CD4-positive, alpha-beta T cell treated with Interleukin-21 for 1 hour (primary cell): ENCODE measurements around the gene ESPL1.
A peak's percentile ranks its signal among the peaks of the same experiment; 100 is the strongest.

ENCODE experiments used
- DNase-seq: peaks from one replicate; pipeline ENCODE4 v3.0.0-alpha.2; 2020

Gene ESPL1

DNA sequence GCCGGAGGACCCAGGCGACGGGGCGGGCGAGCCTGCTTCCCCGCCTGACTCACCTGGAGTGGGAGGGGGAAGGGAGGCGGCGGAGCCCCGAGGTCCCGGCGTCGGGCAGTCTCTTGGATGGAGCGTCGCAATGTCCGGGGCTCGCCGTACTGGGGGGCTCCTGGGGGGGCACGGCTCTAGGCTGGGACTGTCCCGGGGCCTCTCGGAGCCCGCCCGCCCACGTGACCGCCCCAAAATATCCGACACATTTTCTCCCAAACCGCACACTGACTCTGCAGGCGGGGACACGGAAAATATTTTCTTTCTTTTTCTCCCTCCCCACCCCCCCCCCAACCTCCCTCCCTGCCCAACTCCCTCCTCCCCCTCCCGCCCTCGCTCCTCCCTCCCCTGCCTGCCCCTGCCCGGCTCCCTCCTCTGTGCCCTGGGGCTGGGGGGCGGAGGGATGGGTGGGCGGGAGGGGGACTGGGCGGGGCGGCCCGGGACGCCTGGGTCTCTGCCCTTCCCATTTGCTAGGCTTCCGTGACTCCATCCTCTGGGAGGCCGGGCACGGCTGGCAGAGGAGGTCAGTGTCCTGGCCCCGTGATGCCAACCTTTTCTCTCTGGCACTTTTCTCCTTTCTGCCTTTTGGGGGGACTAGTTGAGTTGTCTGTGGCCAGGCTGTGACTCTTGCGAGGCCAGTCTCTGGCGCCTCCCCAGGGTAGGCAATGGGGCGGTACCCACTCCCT, 36.0 kb upstream of the ESPL1 start, which contains the start of gene RARG:
Gene RARG, minus strand, starts transcription at position 289 of the 725 bp plus-strand sequence. CDS start 4,664 bp downstream, outside the sequence.
- DNase-seq = peak; percentile 78

GRCh38 chr12:53232646-53233461, 35.2 kb upstream of the ESPL1 start:
- peak; percentile 58 for DNase-seq

- no peak for DNase-seq
These were observed 34.4 kb upstream of the ESPL1 start for GRCh38 chr12:53233671-53234121.

GRCh38 chr12:53234271-53234914, 33.7 kb upstream of the ESPL1 start:
- DNase-seq = no peak

- DNase-seq = no peak
These were observed 32.9 kb upstream of the ESPL1 start for GRCh38 chr12:53235164-53235563.

DNA sequence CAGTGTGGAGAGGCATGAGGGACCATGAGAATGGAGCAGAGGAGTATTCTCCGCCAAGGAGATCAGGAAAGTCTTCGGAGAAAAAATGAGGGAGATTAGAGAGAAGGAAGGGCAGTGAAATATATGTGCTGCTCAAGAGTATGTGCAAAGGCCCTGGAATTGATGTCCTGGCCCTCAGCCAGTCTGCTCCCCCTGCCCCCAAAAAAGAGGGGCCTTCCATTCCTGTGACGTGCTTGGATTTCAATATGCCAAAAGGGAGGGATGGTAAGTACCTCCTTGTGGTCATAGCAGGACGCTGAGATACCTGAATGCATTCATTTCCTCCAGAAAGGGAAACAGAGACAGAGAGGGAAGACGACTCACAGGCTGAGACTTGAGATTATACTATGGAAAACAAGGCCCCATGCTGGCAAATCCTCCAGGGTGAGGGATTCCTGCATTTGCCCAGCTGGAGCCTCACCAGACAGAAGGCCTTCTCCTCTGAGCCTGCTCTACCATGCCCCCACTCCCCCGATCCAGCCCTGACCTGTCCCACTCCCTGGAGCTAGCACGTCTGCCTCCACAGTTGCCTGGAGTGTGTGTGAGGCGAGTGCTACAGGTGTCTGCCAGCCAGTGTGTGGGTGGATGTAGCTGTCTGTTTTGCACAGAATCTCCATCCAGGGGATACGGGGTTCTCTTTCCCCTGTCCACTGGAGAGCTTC, 32.2 kb upstream of the ESPL1 start:
- DNase-seq = no peak

DNA sequence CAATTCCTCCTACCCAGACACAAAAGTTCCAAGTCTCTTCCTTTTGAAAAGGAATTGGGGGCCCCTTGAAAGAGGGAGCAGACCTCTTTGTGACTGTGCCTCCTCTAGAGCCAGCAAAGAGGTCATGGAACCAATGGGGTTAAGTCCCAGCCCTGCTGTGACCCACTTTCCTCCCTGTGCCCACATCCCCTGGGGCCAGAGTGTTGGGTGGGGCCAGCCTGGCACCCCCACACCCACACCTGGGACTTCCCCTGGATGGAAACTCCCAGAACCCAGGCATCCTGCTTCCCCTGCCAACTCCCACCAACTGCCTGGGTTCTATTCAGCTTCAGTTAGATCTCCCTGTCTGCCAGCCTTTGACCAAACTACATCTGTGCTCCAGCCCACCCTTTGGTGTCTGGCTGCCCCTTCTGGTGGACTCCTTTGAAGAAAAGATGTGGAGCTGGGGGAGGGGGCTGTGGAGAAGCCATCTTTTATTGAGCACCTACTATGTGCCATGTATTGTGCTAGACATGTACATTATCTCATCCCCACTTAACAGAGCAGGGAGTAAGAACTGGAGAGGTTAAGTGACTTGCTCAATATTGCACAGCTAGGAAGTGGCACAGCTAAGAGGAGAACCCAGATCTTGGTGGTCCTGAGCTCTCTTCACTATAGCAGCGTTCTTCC, 31.5 kb upstream of the ESPL1 start:
- DNase-seq = peak; percentile 80

DNA sequence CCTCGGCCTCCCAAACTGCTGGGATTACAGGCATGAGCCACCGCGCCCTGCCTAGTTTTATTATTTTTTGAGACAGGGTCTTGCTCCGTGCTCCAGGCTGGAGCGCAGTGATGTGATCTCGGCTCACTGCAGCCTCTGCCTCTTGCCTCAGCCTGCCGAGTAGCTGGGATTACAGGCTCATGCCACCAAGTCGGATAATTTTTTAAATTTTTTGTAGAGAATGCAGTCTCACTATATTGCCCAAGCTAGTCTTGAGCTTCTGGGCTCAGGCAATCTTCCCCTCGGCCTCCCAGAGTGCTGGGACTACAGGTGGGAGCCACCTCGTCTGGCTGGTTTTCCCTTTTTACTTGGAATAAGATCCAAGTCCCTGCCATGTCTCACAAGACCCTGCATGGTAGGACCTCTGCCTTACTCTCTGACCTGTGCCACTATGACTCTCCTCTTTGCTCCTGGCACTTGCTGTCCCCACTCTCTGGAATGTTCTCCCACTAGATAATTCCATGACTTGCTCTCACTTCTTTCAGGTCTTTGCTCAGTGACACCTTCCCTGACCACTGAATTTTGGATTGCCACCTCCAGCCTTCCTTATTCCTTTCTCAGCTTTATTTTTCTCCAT, 28.3 kb upstream of the ESPL1 start:
- no peak for DNase-seq

DNA sequence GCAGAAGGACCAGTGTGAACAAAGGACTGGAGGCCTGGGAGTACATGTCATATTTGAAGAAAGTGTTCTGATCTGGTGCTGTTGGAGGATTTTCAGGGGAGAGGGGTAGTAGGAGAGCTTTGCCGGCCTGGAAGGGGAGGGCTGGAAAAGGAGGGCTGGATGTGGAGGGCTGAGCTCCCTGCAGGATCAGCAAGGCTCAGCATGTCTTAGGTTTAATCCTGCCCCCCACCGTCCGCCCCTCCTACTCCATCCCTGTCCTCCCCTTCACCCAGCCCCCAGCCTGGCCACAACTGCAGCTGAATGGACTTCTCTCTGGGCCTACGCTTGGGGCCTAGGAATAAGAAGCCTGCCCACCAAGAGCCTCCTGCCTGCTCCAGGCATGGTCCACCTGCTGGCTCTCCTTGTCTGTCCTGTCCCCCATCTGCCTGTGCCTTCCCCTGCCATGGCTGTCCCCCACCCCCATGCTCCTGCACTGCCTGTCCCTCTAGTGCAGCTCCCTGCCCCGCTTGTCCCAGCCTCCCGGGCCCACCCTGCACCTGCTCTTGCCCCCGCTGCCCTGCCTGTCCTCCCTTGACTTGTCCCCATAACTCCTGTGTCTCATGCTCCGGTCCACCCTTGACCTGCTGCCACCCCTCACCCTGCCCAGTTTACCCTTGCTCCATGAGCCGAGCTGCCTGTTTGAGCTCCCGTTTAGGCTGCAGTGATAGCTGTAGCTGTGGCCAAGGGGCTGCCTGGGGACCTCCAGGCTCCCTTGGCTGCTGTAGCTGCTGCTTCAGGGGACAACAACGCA, 26.3 kb upstream of the ESPL1 start:
- DNase-seq = no peak

DNA sequence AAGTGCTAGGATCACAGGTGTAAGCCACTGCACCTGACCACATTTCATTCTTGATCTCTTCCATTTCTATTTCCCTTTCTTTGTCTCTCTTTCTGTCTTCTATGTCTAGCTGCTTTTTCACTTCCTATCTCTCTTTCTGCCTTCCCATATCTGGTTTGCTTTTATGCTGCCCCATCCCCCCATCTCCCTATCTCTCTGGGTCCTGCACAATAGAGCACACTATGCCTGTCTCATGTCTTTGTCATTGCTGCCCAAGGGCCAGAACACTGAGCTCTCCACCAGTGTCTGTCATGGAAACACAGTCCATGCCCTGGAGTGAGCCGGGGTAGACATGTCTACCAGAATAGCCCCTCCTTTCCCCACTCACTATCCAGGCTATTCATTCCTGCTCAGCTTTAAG, 23.8 kb upstream of the ESPL1 start:
- DNase-seq = no peak

DNA sequence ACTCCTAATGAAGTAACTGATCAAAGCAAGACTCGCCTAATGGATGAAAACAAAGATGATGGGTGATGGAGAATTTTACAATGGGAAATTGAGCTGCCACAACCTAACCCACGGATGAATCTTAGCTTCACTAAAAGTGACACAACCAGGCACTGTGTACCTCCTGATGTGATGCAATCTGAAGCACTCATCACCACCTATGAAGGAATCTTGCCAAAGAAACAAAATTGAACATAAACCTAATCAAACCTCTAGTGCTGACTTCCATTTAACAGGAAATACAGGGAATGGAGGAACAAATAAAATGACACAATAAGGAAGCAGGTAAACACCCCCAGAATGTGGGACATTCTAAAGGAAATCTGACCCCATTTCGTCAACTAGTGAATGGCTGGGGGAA, 22.8 kb upstream of the ESPL1 start:
- no peak for DNase-seq

DNA sequence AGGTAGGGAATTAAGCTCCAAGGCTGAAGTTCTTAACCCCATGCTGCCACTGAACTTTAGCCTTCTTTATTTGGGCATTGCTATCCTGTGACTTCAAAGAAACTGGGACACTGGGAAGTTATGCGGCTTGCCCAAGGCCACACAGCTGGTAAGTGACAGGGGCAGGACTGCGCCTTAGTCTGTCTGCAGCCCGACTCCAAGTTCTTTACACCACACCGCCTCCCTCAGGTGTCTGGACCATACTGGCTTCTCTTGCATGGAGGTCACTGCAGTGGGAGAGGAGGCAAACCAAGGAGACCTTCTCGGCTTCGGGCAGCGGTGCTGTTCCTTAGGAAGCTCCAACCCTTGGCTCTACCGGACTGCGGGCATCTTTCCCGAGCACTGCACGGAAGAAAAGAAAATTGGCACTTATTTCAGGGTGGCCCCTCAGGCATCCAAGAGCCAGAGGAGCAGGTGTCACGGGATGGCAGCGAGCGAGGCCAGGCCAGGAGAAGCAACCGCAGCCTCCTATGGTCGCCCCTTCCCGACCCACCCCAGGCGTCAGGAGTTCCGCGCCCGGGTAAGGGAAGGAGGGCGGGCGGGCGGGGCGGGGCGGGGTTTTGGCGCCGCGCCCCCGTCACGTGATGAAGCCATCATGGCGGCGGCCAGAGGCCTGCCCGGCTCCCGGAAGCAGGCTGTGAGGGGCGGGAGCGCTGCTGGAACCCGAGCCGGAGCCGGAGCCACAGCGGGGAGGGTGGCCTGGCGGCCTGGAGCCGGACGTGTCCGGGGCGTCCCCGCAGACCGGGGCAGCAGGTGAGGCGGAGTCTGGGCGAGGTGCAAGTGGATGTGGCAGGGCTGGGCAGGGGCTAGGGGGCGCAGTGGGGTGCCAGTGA, 16.4 kb upstream of the ESPL1 start:
- DNase-seq = peak; percentile 77

GRCh38 chr12:53252349-53252916, 15.7 kb upstream of the ESPL1 start:
- DNase-seq = no peak

DNA sequence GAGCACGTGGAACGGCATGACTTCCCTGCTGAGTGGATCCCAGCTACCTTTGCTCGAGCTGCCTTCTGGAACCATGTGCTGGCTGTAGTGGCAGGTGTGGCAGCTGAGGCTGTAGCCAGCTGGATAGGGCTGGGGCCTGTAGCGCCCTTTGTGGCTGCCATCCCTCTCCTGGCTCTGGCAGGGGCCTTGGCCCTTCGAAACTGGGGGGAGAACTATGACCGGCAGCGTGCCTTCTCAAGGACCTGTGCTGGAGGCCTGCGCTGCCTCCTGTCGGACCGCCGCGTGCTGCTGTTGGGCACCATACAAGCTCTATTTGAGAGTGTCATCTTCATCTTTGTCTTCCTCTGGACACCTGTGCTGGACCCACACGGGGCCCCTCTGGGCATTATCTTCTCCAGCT, 14.8 kb upstream of the ESPL1 start:
- DNase-seq = no peak

DNA sequence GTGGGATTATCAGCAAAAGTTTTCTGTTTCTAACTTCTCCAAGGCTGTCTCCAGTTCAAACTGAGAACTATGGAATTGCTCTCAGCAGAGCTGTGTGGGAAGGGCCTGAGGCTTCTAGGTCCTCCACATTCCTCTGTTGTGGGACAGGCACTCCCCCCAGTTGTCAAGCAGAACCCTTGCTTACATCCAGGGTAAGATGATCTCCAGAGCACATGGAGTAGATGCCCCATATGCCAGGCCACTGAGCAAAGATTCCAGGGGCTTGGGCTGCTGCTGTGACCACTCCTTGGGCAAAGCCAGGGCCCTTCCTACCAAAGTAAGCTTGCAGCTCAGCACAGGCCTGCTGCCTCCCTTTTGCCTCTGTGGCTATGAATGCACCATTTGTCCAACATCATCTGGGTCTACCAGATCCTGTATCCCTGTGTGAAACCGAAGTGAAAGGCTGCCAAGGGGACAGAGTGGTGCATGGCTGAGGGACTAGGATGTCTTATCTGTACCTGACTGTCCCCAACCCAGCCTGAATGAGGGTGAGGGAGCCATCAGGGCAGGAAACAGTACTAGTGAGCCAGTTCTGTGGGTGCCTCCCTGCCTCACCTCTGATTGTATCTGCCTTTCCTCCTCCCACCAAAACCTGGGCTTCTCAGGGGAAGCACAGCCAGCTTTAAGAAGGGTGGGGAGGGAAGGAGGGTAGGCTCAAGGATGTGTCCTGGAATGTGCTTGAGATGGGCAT, 13.1 kb upstream of the ESPL1 start:
- DNase-seq = no peak

DNA sequence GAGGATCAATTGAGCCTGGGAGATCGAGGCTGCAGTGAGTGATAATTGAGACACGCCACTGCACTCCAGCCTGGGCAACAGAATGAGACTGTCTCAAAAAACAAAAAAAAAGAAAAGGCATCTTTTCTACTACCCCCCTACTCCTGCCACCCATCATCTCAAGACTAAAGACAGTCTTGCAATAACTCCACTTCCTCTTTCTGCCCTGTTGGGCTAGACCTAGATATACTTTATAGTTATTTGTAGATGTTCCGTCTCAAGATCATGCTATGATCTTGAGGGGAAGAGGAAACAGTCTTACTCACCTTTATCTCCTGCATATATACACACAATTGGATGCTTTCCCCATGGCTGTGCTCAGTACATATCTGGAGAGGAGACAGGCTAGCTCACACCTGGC, 12.1 kb upstream of the ESPL1 start:
- DNase-seq = no peak

DNA sequence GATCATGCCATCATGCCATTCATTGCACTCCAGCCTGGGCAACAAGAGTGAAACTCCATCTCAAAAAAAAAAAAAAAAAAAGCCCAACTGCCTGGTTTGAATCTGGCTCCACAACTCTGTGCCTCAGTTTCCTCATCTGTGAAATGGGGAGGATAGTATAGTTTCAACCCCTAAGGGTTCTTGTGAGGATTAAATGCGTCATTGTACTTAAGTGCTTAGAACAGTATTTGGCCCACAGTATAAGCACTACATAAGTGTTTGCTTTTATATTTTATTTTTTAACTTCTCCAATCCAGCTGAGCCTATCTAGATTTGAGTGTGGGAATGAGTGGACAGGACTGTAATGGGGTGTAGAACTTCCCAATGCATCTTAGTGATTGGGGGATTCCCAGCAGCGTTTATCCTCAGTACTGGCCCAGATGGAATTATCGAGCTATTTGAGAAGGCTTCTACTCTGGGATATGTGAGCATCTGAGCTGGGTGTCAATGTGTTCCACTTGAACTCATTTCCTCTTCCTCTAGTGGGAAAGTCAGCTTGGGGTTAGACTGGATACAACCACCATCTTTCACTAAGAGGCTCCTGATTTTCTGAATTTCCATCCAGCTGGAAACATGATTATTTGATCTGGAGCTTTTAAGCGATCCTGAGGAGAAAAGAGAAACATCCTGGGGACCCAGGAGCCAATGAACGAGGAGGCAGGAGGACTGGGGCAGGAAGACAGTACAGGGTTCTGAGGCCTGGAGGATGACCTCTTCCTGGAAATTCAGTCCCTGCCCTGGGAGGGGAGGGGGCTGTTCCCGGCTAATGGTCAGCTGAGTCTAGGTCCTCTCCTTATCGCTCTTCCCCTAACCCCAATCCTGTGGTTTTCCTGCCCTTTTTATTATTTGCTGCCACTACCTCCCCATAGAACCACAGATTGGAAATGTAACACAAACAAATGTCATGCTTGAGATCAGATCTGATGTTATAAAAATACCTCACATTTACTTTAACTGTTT, 9.3 kb upstream of the ESPL1 start:
- no peak for DNase-seq

GRCh38 chr12:53259891-53260290, 8.2 kb upstream of the ESPL1 start:
- DNase-seq = no peak
